Smooth muscle cell (in vitro differentiated cells): Measurements from ENCODE around the gene UNC13C. TPM values are rescaled to one million over a fixed set of nuclear protein-coding genes. Genes with fewer than 3 reads are reported as not detected.

ENCODE experiments used
- DNase-seq: peaks from one replicate; lab custom pipeline; 2025; ENCODE audit not compliant: unreplicated experiment; lab: John Stamatoyannopoulos, UW
- H2AFZ ChIP-seq: fragments of 200-600 bp; sonication (generic); 2 replicates; pipeline ENCODE4 v1.6.0; 2016; ENCODE audit warnings: antibody characterized with exemption, low read depth, mild to moderate bottlenecking
- H3F3A ChIP-seq: fragments of 200-600 bp; sonication (generic); 2 replicates; pipeline ENCODE4 v1.6.0; 2017; ENCODE audit warnings: antibody characterized with exemption, low read depth
- H3K27ac ChIP-seq: fragments of 200-600 bp; sonication (generic); 2 replicates; pipeline ENCODE4 v1.5.1; 2016; ENCODE audit warnings: low read depth, mild to moderate bottlenecking
- H3K27me3 ChIP-seq: fragments of 200-600 bp; sonication (generic); 2 replicates; pipeline ENCODE4 v1.6.1; 2016; ENCODE audit warnings: low read depth, mild to moderate bottlenecking
- H3K36me3 ChIP-seq: fragments of 200-600 bp; sonication (generic); 2 replicates; pipeline ENCODE4 v1.5.1; 2016; ENCODE audit warnings: low read depth
- H3K4me1 ChIP-seq: fragments of 200-600 bp; sonication (generic); 2 replicates; pipeline ENCODE4 v1.5.1; 2016; ENCODE audit warnings: low read depth
- H3K4me2 ChIP-seq: fragments of 200-600 bp; sonication (generic); 2 replicates; pipeline ENCODE4 v1.6.0; 2016; ENCODE audit warnings: mild to moderate bottlenecking
- H3K4me3 ChIP-seq: fragments of 200-600 bp; sonication (generic); 2 replicates; pipeline ENCODE4 v1.5.1; 2016; ENCODE audit warnings: mild to moderate bottlenecking
- H3K79me2 ChIP-seq: fragments of 200-600 bp; sonication (generic); 2 replicates; pipeline ENCODE4 v1.6.0; 2016; ENCODE audit warnings: low read depth, mild to moderate bottlenecking
- H3K9ac ChIP-seq: fragments of 200-600 bp; sonication (generic); 2 replicates; pipeline ENCODE4 v1.6.0; 2016; ENCODE audit warnings: low read depth
- H3K9me3 ChIP-seq: fragments of 200-600 bp; sonication (generic); replicated peaks from 2 replicates; pipeline ENCODE4 v1.5.1; 2016; ENCODE audit warnings: low read depth
- H4K20me1 ChIP-seq: fragments of 200-600 bp; sonication (generic); 2 replicates; pipeline ENCODE4 v1.6.0; 2016; ENCODE audit warnings: low read depth
- CTCF ChIP-seq: fragments of 200-600 bp; sonication (generic); IDR thresholded peaks from 2 replicates; pipeline ENCODE4 v1.5.1; 2017; ENCODE audit warnings: borderline replicate concordance, mild to moderate bottlenecking, antibody characterized with exemption; ENCODE audit not compliant: insufficient read depth, poor library complexity, severe bottlenecking
- whole genome bisulfite sequencing: methylation state at CpG from one replicate; pipeline ENCODE4 v1.1.7; 2016; ENCODE audit warnings: low lambda C conversion rate; 5-methylcytosine and 5-hydroxymethylcytosine counted together
- polyA plus RNA-seq: library from polyadenylated mRNA; unstranded; fragments of >200 nt; fragmentation: Nextera tagmentation; extraction: Ambion mirVana; gene quantifications from 2 replicates; pipeline ENCODE4 v1.2.1, GENCODE V29; 2016
- total RNA-seq: library from RNA; depleted of rRNA; stranded (reverse); fragments of >200 nt; gene quantifications from 2 replicates; pipeline ENCODE4 v1.2.3, GENCODE V29; 2014

Gene UNC13C
- total and polyA plus RNA-seq, 2 experiments from 2014 or later: 0.85 to 4.0 TPM

GRCh38 chr15:54208786-54209185 is 230.5 kb downstream of the UNC13C start:
- H3K4me1 ChIP-seq: no peaks in the 10 kb centered on the region
- H3K79me2 ChIP-seq: no peaks in the 10 kb centered on the region
- no peak for TF ChIP-seq CTCF
- no peak overlapping the region for H2AFZ ChIP-seq
- H4K20me1 ChIP-seq: no peaks in the 10 kb centered on the region
- H3K36me3 ChIP-seq: no peaks in the 10 kb centered on the region
- no peak for DNase-seq
- no peaks in the 10 kb centered on the region for H3F3A ChIP-seq
- no peak overlapping the region for H3K27ac ChIP-seq
- no peak overlapping the region for H3K9ac ChIP-seq
- no peak overlapping the region for H3K4me3 ChIP-seq
- H3K4me2 ChIP-seq: no peak overlapping the region
- H3K27me3 ChIP-seq: no peaks in the 10 kb centered on the region
- H3K9me3 ChIP-seq: no peaks in the 10 kb centered on the region
- 76% methylated on average over 2 of the region's 2 CpGs for WGBS

GRCh38 chr15:54212635-54213034 is 234.4 kb downstream of the UNC13C start:
- Histone ChIP-seq H3K36me3 (no peaks in the 10 kb centered on the region), H3K79me2 (no peaks in the 10 kb centered on the region), H3K4me1 (no peaks in the 10 kb centered on the region), H2AFZ (no peak overlapping the region), H4K20me1 (no peaks in the 10 kb centered on the region), H3K9ac (no peak overlapping the region), H3K4me2 (no peak overlapping the region), H3F3A (no peaks in the 10 kb centered on the region), H3K27me3 (no peaks in the 10 kb centered on the region), H3K27ac (no peak overlapping the region), H3K9me3 (no peaks in the 10 kb centered on the region), H3K4me3 (no peak overlapping the region)
- 60% methylated on average over 2 of the region's 2 CpGs for WGBS
- TF ChIP-seq CTCF: no peak
- DNase-seq: no peak

- no peak overlapping the region for H3K4me3 ChIP-seq
- no peaks in the 10 kb centered on the region for H3K79me2 ChIP-seq
- no peak for DNase-seq
- no peaks in the 10 kb centered on the region for H3K4me1 ChIP-seq
- WGBS: 56% methylated on average over 4 of the region's 4 CpGs
- no peak overlapping the region for H3K27ac ChIP-seq
- no peaks in the 10 kb centered on the region for H3K27me3 ChIP-seq
- peaks cover 6% of the 10 kb centered on the region for H3K9me3 ChIP-seq
- no peaks in the 10 kb centered on the region for H3K36me3 ChIP-seq
- no peaks in the 10 kb centered on the region for H3F3A ChIP-seq
- H3K4me2 ChIP-seq: no peak overlapping the region
- no peaks in the 10 kb centered on the region for H4K20me1 ChIP-seq
- no peak overlapping the region for H3K9ac ChIP-seq
- H2AFZ ChIP-seq: no peak overlapping the region
- no peak for TF ChIP-seq CTCF
Measured at GRCh38 chr15:54226455-54226854, 248.2 kb downstream of the UNC13C start.

- no peak overlapping the region for H3K4me2 ChIP-seq
- no peak overlapping the region for H3K9ac ChIP-seq
- no peaks in the 10 kb centered on the region for H3K36me3 ChIP-seq
- no peak for DNase-seq
- no peak overlapping the region for H3K27ac ChIP-seq
- TF ChIP-seq CTCF: no peak
- no peaks in the 10 kb centered on the region for H3K27me3 ChIP-seq
- H3K4me1 ChIP-seq: no peaks in the 10 kb centered on the region
- no peak overlapping the region for H3K4me3 ChIP-seq
- no peaks in the 10 kb centered on the region for H4K20me1 ChIP-seq
- H3K9me3 ChIP-seq: peaks cover 6% of the 10 kb centered on the region
- no peaks in the 10 kb centered on the region for H3F3A ChIP-seq
- H2AFZ ChIP-seq: no peak overlapping the region
- 82% methylated on average over 4 of the region's 4 CpGs for WGBS
- no peaks in the 10 kb centered on the region for H3K79me2 ChIP-seq
Measured at GRCh38 chr15:54227569-54227968, 249.3 kb downstream of the UNC13C start.
